Cardiac fibroblast (primary cell): Measurements from ENCODE around the gene SQSTM1.

Source experiments
- DNase-seq, 2 donors: peaks; one replicate each; pipeline versions ENCODE4 v3.0.0 to v3.0.0-alpha.2; 2010; ENCODE audit warnings: low read depth in 2 of 2
- H3K4me3 ChIP-seq, 2 donors: replicated peaks in 1 of 2; 1 replicate in 1 of 2; 2 replicates in 1 of 2; pipeline ENCODE4 v1.5.1; 2011; ENCODE audit warnings: low read depth in 2 of 2, low read length in 2 of 2, mild to moderate bottlenecking in 2 of 2, moderate library complexity in 1 of 2
- CTCF ChIP-seq: IDR thresholded peaks from one replicate; pipeline ENCODE4 v1.5.1; 2011; ENCODE audit warnings: low read depth, mild to moderate bottlenecking, low read length, inconsistent platforms

The SQSTM1 gene

GRCh38 chr5:179806250-179807048 is 14.3 kb upstream of the SQSTM1 start, which contains the start of gene MGAT4B:
Gene MGAT4B (minus strand): TSS chr5:179806866. CDS start chr5:179806583, 283 bp downstream.
- TF ChIP-seq CTCF = no peak
- peak; percentile 69 to 82 for DNase-seq

GRCh38 chr5:179812135-179812825 is 8.4 kb upstream of the SQSTM1 start:
- no peak for TF ChIP-seq CTCF
- no peak for DNase-seq
- no peak overlapping the region for H3K4me3 ChIP-seq

More at GRCh38 chr5:179806250-179807048, 14.3 kb upstream of the SQSTM1 start, which contains the start of gene MGAT4B:
- peak within 1 kb of the TSS; percentile 70 to 84 for H3K4me3 ChIP-seq

- TF ChIP-seq CTCF = no peak
- no peak for DNase-seq
- H3K4me3 ChIP-seq = no peak overlapping the region
Measured at GRCh38 chr5:179812997-179813607, 7.6 kb upstream of the SQSTM1 start.

GRCh38 chr5:179814090-179814489 is 6.6 kb upstream of the SQSTM1 start:
- no peak for TF ChIP-seq CTCF
- DNase-seq = no peak
- no peak overlapping the region for H3K4me3 ChIP-seq

- no peak overlapping the region for H3K4me3 ChIP-seq
- no peak for TF ChIP-seq CTCF
- no peak for DNase-seq
Measured at GRCh38 chr5:179815491-179816249, 5.0 kb upstream of the SQSTM1 start.

- DNase-seq = no peak
- no peak for TF ChIP-seq CTCF
- peak overlapping the region in 1 of 2 donors; percentile 12 for H3K4me3 ChIP-seq
Measured at GRCh38 chr5:179816401-179816795, 4.3 kb upstream of the SQSTM1 start.
